Measurements from ENCODE around the gene PAX4. TPM values are rescaled to one million over a fixed set of nuclear protein-coding genes. Genes with fewer than 3 reads are reported as not detected.

Gene PAX4
- polyA plus RNA-seq, 1 of the 3 experiments (the other 2 are of a cell fraction): not detected

DNA sequence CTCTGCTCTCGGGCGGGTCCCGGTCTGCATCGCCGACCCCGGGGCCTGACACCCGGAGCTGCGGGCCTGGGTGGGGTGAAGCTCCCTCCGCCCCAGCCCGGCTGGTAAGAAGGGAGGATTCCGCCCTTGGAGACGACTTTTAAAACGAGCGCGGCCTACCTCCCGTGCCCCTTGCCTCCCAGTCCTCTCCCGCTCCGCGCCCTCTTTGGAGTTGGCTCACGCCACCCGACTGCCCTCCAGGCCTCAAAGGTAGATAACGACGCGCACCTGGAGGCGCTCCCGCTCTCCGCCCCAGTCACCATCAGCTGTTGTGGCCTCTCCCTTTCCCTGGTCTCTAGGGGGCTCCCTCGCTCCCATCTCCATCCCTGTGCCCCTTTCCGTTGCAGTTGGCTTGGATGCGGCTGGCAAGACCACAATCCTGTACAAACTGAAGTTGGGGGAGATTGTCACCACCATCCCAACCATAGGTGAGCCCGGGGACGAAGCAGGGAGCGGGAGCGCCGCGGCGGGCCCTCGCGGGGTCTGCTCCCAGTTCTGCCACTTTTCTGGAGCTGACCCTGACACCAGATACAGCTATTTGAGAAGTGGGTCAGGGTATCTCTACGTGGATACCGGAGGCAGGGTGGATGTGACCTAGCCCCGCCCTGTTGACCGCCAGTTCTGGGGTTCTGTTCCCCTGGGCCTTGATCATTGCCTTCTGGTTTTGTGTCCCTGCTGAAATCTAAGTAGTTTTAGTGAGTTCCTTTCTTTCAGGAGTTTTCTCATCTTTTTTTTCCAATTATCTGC is 29.1 kb downstream of the PAX4 start (continued):
- TF ChIP-seq, protein P1, sequence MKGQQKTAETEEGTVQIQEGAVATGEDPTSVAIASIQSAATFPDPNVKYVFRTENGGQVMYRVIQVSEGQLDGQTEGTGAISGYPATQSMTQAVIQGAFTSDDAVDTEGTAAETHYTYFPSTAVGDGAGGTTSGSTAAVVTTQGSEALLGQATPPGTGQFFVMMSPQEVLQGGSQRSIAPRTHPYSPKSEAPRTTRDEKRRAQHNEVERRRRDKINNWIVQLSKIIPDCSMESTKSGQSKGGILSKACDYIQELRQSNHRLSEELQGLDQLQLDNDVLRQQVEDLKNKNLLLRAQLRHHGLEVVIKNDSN (IDR thresholded peaks at IDR 0.05; ENCODE audit: borderline replicate concordance, low read depth): no peak
- TF ChIP-seq, protein P2, sequence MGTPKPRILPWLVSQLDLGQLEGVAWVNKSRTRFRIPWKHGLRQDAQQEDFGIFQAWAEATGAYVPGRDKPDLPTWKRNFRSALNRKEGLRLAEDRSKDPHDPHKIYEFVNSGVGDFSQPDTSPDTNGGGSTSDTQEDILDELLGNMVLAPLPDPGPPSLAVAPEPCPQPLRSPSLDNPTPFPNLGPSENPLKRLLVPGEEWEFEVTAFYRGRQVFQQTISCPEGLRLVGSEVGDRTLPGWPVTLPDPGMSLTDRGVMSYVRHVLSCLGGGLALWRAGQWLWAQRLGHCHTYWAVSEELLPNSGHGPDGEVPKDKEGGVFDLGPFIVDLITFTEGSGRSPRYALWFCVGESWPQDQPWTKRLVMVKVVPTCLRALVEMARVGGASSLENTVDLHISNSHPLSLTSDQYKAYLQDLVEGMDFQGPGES (IDR thresholded peaks at IDR 0.05; ENCODE audit: low read depth, low read length): no peak
- no peak for TF ChIP-seq JUND (IDR thresholded peaks at IDR 0.05)
- TF ChIP-seq, protein P3, sequence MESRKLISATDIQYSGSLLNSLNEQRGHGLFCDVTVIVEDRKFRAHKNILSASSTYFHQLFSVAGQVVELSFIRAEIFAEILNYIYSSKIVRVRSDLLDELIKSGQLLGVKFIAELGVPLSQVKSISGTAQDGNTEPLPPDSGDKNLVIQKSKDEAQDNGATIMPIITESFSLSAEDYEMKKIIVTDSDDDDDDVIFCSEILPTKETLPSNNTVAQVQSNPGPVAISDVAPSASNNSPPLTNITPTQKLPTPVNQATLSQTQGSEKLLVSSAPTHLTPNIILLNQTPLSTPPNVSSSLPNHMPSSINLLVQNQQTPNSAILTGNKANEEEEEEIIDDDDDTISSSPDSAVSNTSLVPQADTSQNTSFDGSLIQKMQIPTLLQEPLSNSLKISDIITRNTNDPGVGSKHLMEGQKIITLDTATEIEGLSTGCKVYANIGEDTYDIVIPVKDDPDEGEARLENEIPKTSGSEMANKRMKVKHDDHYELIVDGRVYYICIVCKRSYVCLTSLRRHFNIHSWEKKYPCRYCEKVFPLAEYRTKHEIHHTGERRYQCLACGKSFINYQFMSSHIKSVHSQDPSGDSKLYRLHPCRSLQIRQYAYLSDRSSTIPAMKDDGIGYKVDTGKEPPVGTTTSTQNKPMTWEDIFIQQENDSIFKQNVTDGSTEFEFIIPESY (IDR thresholded peaks at IDR 0.05; ENCODE audit: borderline replicate concordance, low read depth): no peak
- TF ChIP-seq CHD2 (IDR thresholded peaks at IDR 0.05; ENCODE audit: low read length, partially characterized antibody): peak; percentile 71
- peak; percentile 80 for TF ChIP-seq RAD21 (IDR thresholded peaks at IDR 0.05; ENCODE audit: low read length)
- TF ChIP-seq TEAD4 (IDR thresholded peaks at IDR 0.05; ENCODE audit: borderline replicate concordance, insufficient read depth): no peak
- TF ChIP-seq FOXM1 (IDR thresholded peaks at IDR 0.05; ENCODE audit: low read depth): no peak
- TF ChIP-seq, protein P4, sequence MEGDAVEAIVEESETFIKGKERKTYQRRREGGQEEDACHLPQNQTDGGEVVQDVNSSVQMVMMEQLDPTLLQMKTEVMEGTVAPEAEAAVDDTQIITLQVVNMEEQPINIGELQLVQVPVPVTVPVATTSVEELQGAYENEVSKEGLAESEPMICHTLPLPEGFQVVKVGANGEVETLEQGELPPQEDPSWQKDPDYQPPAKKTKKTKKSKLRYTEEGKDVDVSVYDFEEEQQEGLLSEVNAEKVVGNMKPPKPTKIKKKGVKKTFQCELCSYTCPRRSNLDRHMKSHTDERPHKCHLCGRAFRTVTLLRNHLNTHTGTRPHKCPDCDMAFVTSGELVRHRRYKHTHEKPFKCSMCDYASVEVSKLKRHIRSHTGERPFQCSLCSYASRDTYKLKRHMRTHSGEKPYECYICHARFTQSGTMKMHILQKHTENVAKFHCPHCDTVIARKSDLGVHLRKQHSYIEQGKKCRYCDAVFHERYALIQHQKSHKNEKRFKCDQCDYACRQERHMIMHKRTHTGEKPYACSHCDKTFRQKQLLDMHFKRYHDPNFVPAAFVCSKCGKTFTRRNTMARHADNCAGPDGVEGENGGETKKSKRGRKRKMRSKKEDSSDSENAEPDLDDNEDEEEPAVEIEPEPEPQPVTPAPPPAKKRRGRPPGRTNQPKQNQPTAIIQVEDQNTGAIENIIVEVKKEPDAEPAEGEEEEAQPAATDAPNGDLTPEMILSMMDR (IDR thresholded peaks at IDR 0.05): peak; percentile 77
- no peak for TF ChIP-seq MEF2A (IDR thresholded peaks at IDR 0.05; ENCODE audit: borderline replicate concordance, low read depth)
- no peak for TF ChIP-seq EP300 (IDR thresholded peaks at IDR 0.05; ENCODE audit: borderline replicate concordance in 1 of 2, low read depth in 1 of 2, low read length in 1 of 2)
- peak; percentile 60; the same call in 1 of the 2 replicates for TF ChIP-seq MXI1 (IDR thresholded peaks at IDR 0.05; ENCODE audit: low read depth, low read length)
- no peak; the same call in 1 of the 2 replicates for TF ChIP-seq YY1 (IDR thresholded peaks at IDR 0.05; ENCODE audit: low read depth)
- TF ChIP-seq, protein P5, sequence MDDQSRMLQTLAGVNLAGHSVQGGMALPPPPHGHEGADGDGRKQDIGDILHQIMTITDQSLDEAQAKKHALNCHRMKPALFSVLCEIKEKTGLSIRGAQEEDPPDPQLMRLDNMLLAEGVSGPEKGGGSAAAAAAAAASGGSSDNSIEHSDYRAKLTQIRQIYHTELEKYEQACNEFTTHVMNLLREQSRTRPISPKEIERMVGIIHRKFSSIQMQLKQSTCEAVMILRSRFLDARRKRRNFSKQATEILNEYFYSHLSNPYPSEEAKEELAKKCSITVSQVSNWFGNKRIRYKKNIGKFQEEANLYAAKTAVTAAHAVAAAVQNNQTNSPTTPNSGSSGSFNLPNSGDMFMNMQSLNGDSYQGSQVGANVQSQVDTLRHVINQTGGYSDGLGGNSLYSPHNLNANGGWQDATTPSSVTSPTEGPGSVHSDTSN (IDR thresholded peaks at IDR 0.05): no peak
- 0 out of 2 replicates have a peak, but pooled peaks have one; percentile 41 for TF ChIP-seq TAF1 (IDR thresholded peaks at IDR 0.05; ENCODE audit: borderline replicate concordance, low read depth, low read length)
- TF ChIP-seq RCOR1 (IDR thresholded peaks at IDR 0.05; ENCODE audit: low read length): peak; percentile 54
- TF ChIP-seq, protein P6, sequence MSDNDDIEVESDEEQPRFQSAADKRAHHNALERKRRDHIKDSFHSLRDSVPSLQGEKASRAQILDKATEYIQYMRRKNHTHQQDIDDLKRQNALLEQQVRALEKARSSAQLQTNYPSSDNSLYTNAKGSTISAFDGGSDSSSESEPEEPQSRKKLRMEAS (IDR thresholded peaks at IDR 0.05; ENCODE audit: low read depth): 0 out of 2 replicates have a peak, but pooled peaks have one; percentile 42
